ENCODE data around the gene SNX25.

The SNX25 gene

DNA sequence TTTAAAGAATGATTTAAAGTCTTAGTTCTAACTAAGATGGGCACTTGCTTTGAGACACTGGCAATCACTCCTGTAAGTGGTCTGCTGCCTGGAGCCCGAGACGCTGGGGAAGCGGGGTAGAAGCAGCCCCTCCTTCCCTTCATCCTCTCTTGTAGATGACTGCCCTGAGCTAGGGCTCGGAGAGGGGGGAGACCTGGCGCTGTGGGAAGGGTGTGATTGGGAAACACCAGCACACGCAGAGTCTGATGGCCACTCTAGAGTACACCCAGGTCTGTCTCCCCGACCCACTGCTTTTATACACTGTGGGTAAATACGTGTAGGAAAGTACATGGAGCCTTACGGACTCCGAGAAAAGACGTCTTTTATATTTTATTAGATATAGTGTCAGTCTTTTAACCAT lies 162.3 kb downstream of the SNX25 start:
- TF ChIP-seq, protein P1, sequence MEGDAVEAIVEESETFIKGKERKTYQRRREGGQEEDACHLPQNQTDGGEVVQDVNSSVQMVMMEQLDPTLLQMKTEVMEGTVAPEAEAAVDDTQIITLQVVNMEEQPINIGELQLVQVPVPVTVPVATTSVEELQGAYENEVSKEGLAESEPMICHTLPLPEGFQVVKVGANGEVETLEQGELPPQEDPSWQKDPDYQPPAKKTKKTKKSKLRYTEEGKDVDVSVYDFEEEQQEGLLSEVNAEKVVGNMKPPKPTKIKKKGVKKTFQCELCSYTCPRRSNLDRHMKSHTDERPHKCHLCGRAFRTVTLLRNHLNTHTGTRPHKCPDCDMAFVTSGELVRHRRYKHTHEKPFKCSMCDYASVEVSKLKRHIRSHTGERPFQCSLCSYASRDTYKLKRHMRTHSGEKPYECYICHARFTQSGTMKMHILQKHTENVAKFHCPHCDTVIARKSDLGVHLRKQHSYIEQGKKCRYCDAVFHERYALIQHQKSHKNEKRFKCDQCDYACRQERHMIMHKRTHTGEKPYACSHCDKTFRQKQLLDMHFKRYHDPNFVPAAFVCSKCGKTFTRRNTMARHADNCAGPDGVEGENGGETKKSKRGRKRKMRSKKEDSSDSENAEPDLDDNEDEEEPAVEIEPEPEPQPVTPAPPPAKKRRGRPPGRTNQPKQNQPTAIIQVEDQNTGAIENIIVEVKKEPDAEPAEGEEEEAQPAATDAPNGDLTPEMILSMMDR (IDR thresholded peaks at IDR 0.05; ENCODE audit: control insufficient read depth, extremely low read depth, insufficient read depth): no peak
- no peak for DNase-seq (ENCODE audit: low read depth)
- no peak overlapping the region for H3K4me3 ChIP-seq (ENCODE audit: low read depth, low read length)

DNA sequence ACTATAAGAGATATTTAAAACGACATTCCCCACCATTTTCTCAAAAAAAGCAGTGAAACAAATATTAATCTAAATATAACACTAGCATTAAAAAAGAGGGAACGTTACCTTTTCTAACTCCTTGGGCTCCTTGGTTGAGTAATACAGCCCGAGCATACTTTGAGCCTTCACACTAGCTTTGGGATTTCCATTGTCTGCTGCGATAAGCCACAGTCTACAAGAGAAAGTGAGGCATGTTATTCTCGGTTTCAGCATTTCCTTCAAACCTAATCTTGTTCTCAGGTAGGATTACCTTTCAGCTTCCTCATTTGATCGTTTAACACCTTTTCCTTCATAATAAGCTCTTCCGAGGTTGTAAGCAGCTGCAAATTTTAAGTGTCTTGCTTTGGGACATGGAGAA lies 164.6 kb downstream of the SNX25 start:
- TF ChIP-seq, protein P1 (IDR thresholded peaks at IDR 0.05; ENCODE audit: control insufficient read depth, extremely low read depth, insufficient read depth): no peak
- H3K4me3 ChIP-seq (ENCODE audit: low read depth, low read length): no peak overlapping the region
- DNase-seq (ENCODE audit: low read depth): no peak

GRCh38 chr4:185374573-185374972 lies 165.2 kb downstream of the SNX25 start:
- TF ChIP-seq, protein P1 (IDR thresholded peaks at IDR 0.05; ENCODE audit: control insufficient read depth, extremely low read depth, insufficient read depth): no peak

DNA sequence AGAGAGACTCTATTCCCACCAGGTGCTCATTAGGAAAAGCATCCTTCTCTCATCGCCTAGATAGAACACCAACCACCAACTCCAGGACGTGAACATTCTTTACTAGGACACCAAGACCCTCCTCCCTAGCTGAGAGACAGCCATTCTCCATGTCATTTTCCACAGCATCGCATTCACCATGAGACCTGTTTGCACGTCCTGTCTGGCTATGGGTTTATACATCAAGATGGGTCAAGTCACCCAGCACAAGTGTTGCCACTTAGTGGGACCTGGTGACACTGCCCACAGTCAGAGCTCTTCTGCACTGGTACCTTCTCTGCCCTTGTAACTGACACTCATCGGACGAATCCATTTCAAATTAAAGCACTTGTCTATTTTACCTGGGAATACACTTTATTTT lies 168.9 kb downstream of the SNX25 start:
- TF ChIP-seq, protein P1 (IDR thresholded peaks at IDR 0.05; ENCODE audit: control insufficient read depth, extremely low read depth, insufficient read depth): no peak
- no peak overlapping the region for H3K4me3 ChIP-seq (ENCODE audit: low read depth, low read length)
- DNase-seq (ENCODE audit: low read depth): no peak

More at GRCh38 chr4:185374573-185374972, 165.2 kb downstream of the SNX25 start:
- no peak overlapping the region for H3K4me3 ChIP-seq (ENCODE audit: low read depth, low read length)
- DNase-seq (ENCODE audit: low read depth): no peak

- TF ChIP-seq, protein P1 (IDR thresholded peaks at IDR 0.05; ENCODE audit: control insufficient read depth, extremely low read depth, insufficient read depth): no peak
- no peak for DNase-seq (ENCODE audit: low read depth)
These were observed 170.2 kb downstream of the SNX25 start for GRCh38 chr4:185379326-185380295.

GRCh38 chr4:185380320-185380719 lies 170.9 kb downstream of the SNX25 start:
- no peak for DNase-seq (ENCODE audit: low read depth)
- TF ChIP-seq, protein P1 (IDR thresholded peaks at IDR 0.05; ENCODE audit: control insufficient read depth, extremely low read depth, insufficient read depth): no peak

More at GRCh38 chr4:185379326-185380295, 170.2 kb downstream of the SNX25 start:
- no peak overlapping the region for H3K4me3 ChIP-seq (ENCODE audit: low read depth, low read length)

More at GRCh38 chr4:185380320-185380719, 170.9 kb downstream of the SNX25 start:
- no peak overlapping the region for H3K4me3 ChIP-seq (ENCODE audit: low read depth, low read length)
